Body of pancreas (tissue), 4 donors: ENCODE results near the gene SPATS1.

Source experiments
- CTCF ChIP-seq, 7 experiments: fragments of 450-650 bp in 4 of 7; fragments of 200-600 bp in 3 of 7; sonication (generic) in 3 of 7; IDR thresholded peaks; one replicate each; pipeline ENCODE4 v1.5.1; 2016 to 2019; ENCODE audit warnings: antibody characterized with exemption in 7 of 7
- POLR2A ChIP-seq, 3 donors: fragments of 450-650 bp; IDR thresholded peaks; one replicate each; pipeline ENCODE4 v1.6.1; 2016; ENCODE audit warnings: antibody characterized with exemption in 3 of 3, mild to moderate bottlenecking in 2 of 3

DNA sequence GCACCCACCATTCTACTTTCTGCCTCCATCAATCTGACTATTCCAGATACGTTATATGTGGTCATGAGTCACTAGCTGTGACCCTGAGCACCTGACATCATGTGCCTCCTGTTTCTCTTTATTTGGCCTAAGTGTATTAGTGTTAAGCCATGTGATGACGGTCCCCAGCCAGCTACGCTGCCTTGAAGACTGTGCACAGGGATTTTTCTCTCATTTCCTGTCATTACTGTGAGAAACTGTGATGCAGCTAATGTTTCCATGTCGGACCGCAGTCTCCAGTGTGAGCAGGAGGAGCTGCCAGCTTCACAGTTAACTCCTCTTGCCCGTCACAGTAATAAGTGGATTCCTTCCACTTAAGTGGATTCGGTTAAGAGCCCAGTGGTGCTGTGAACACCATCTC is 9.9 kb upstream of the SPATS1 start:
- TF ChIP-seq CTCF (IDR thresholded peaks at IDR 0.05) (no peak), POLR2A (IDR thresholded peaks at IDR 0.05) (no peak)
